ENCODE measurements around the gene EME2. TPM values are rescaled to one million over a fixed set of nuclear protein-coding genes. Genes with fewer than 3 reads are reported as not detected.

EME2 gene
- total RNA-seq, 1 experiment from 2014 or later, result 36.3 TPM

GRCh38 chr16:1787322-1788094 is 14.9 kb downstream of the EME2 start:
- Histone ChIP-seq H2AFZ (ENCODE audit: low read depth, low read length, poor library complexity, severe bottlenecking) (no peak overlapping the region), H3K9ac (ENCODE audit: low read length) (no peak overlapping the region), H3K9me2 (ENCODE audit: insufficient read depth) (no peaks in the 10 kb centered on the region), H3K36me3 (ENCODE audit: control insufficient read depth in 1 of 2, insufficient read depth in 2 of 2, low read length in 2 of 2) (peaks cover 0 to 5% of the 10 kb centered on the region in 2 experiments; a peak in 2 of 4 replicates), H3K27ac (ENCODE audit: low read depth, low read length) (no peak overlapping the region), H3K4me3 (replicated peaks in 1 of 2; ENCODE audit: low read depth in 1 of 2, low read length in 2 of 2) (no peak overlapping the region), H3K79me2 (ENCODE audit: insufficient read depth, low read length) (peaks cover 47% of the 10 kb centered on the region), H4K20me1 (ENCODE audit: insufficient read depth) (no peaks in the 10 kb centered on the region), H3K27me3 (ENCODE audit: insufficient read depth, low read length) (no peaks in the 10 kb centered on the region), H3K9me3 (ENCODE audit: control insufficient read depth in 1 of 2, insufficient read depth in 1 of 2, low read depth in 1 of 2, low read length in 2 of 2) (no peaks in the 10 kb centered on the region), H3K4me2 (ENCODE audit: low read length) (no peak overlapping the region), H3K4me1 (ENCODE audit: control insufficient read depth in 1 of 2, insufficient read depth in 2 of 2, low read length in 2 of 2) (peaks cover 0 to 6% of the 10 kb centered on the region in 2 experiments; a peak in 2 of 4 replicates)
- intact Hi-C loops (cut with micrococcal nuclease), result no loop called here
- TF ChIP-seq MAX (IDR thresholded peaks at IDR 0.05) (no peak), SIN3A (IDR thresholded peaks at IDR 0.05; ENCODE audit: low read depth) (no peak), ZBTB33 (IDR thresholded peaks at IDR 0.05; ENCODE audit: extremely low read depth, insufficient replicate concordance, low read length) (no peak), RAD21 (IDR thresholded peaks at IDR 0.05; ENCODE audit: low read depth) (no peak), CBX3 (IDR thresholded peaks at IDR 0.05; ENCODE audit: low read depth) (no peak), ZFX (IDR thresholded peaks at IDR 0.05) (no peak), POLR2A (IDR thresholded peaks at IDR 0.05; ENCODE audit: borderline replicate concordance, extremely low read depth, insufficient read depth, insufficient read length) (no peak), EZH2phosphoT487 (IDR thresholded peaks at IDR 0.05; ENCODE audit: borderline replicate concordance) (no peak), ZNF274 (IDR thresholded peaks at IDR 0.05; ENCODE audit: low read depth, low read length) (no peak), JUND (IDR thresholded peaks at IDR 0.05) (no peak), TCF7L2 (IDR thresholded peaks at IDR 0.05; ENCODE audit: borderline replicate concordance, extremely low read depth, insufficient read depth, insufficient read length) (no peak), SRF (IDR thresholded peaks at IDR 0.05; ENCODE audit: low read depth) (no peak), REST (IDR thresholded peaks at IDR 0.05; ENCODE audit: low read depth) (no peak), FOSL1 (IDR thresholded peaks at IDR 0.05; ENCODE audit: low read depth) (no peak), CEBPB (IDR thresholded peaks at IDR 0.05; ENCODE audit: low read depth) (no peak), YY1 (IDR thresholded peaks at IDR 0.05; ENCODE audit: extremely low read depth, insufficient replicate concordance, low read depth, low read length) (no peak), POLR2AphosphoS5 (IDR thresholded peaks at IDR 0.05; ENCODE audit: low read depth, low read length) (no peak), EZH2 (IDR thresholded peaks at IDR 0.05) (no peak), ELF1 (IDR thresholded peaks at IDR 0.05; ENCODE audit: borderline replicate concordance, low read depth) (no peak)
- TF ChIP-seq, protein P1, sequence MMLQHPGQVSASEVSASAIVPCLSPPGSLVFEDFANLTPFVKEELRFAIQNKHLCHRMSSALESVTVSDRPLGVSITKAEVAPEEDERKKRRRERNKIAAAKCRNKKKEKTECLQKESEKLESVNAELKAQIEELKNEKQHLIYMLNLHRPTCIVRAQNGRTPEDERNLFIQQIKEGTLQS (IDR thresholded peaks at IDR 0.05), result no peak
- POLR2A ChIA-PET, result no interaction called here
- no TSS peak for BruUV-seq (replicated peaks)
- RAD21 ChIA-PET (ENCODE audit: low non-redundant PET in 1 of 2, low total read pairs in 2 of 2, uncharacterized antibody in 2 of 2, unreplicated experiment in 2 of 2), result no interaction called here
- CTCF ChIA-PET, result no interaction called here
- DNase-seq (ENCODE audit: low read depth, low spot score) (no peak), ATAC-seq (no peak)
